NB4 (cell line): Measurements from ENCODE around the gene WDR45B.

Source experiments
- MYC ChIP-seq: IDR thresholded peaks from 2 replicates; pipeline ENCODE4 v1.6.1; 2011; ENCODE audit warnings: low read depth, low read length
- POLR2A ChIP-seq: IDR thresholded peaks from 2 replicates; pipeline ENCODE4 v1.6.1; 2011; ENCODE audit warnings: mild to moderate bottlenecking; ENCODE audit not compliant: insufficient read length; ENCODE audit errors: extremely low read depth
- TF ChIP-seq, protein P1 (sequence below): IDR thresholded peaks from one replicate; pipeline ENCODE4 v1.5.1; 2012; ENCODE audit warnings: low read depth, low read length
- TF ChIP-seq, protein P2 (sequence below): IDR thresholded peaks from 2 replicates; pipeline ENCODE4 v1.6.1; 2011; ENCODE audit warnings: low read depth, low read length

DNA sequence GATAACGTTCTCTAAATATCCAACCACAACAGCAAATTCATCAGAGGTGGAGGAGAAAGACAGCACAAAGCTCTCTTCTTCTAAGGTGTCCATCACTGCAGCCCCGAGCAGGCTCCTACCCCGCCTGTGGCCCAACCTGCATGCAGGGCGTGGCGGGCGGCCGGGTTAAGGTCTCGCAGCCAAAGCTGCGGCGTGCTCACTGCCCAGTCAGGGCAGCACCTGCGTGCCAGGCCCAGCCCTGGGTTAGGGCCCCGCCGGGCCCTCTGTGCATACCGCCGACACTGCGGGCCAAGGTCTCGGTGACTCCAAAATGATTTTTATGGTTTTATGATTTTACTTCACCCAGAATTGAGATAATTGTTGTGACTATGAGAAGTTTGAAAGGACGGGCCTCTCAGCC, 70.9 kb downstream of the WDR45B start:
- TF ChIP-seq MYC (no peak), POLR2A (no peak)
- TF ChIP-seq, protein P1, sequence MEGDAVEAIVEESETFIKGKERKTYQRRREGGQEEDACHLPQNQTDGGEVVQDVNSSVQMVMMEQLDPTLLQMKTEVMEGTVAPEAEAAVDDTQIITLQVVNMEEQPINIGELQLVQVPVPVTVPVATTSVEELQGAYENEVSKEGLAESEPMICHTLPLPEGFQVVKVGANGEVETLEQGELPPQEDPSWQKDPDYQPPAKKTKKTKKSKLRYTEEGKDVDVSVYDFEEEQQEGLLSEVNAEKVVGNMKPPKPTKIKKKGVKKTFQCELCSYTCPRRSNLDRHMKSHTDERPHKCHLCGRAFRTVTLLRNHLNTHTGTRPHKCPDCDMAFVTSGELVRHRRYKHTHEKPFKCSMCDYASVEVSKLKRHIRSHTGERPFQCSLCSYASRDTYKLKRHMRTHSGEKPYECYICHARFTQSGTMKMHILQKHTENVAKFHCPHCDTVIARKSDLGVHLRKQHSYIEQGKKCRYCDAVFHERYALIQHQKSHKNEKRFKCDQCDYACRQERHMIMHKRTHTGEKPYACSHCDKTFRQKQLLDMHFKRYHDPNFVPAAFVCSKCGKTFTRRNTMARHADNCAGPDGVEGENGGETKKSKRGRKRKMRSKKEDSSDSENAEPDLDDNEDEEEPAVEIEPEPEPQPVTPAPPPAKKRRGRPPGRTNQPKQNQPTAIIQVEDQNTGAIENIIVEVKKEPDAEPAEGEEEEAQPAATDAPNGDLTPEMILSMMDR: no peak
- TF ChIP-seq, protein P2, sequence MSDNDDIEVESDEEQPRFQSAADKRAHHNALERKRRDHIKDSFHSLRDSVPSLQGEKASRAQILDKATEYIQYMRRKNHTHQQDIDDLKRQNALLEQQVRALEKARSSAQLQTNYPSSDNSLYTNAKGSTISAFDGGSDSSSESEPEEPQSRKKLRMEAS: no peak
